Progenitor cell of endocrine pancreas (in vitro differentiated cells): Measurements from ENCODE around the gene BRD1. TPM values are rescaled to one million over a fixed set of nuclear protein-coding genes. Genes with fewer than 3 reads are reported as not detected.

Experiments used
- DNase-seq: peaks from one replicate; pipeline ENCODE4 v3.0.0; 2021; ENCODE audit warnings: low spot score; ENCODE audit not compliant: unreplicated experiment
- H3K27ac Mint-ChIP-seq: 2 replicates; pipeline ENCODE4 v1.8.0; 2021; ENCODE audit warnings: mild to moderate bottlenecking, moderate library complexity, mixed read lengths
- H3K27me3 Mint-ChIP-seq: 2 replicates; pipeline ENCODE4 v1.8.0; 2021; ENCODE audit warnings: mixed read lengths
- H3K36me3 Mint-ChIP-seq: 2 replicates; pipeline ENCODE4 v1.8.0; 2022; ENCODE audit warnings: mixed read lengths; ENCODE audit not compliant: insufficient read depth
- H3K4me1 Mint-ChIP-seq: 2 replicates; pipeline ENCODE4 v1.8.0; 2021; ENCODE audit warnings: low read depth, mixed read lengths
- H3K4me3 Mint-ChIP-seq: 2 replicates; pipeline ENCODE4 v1.8.0; 2021; ENCODE audit warnings: low read depth, mild to moderate bottlenecking, moderate library complexity, mixed read lengths
- H3K9me3 Mint-ChIP-seq: 2 replicates; pipeline ENCODE4 v1.8.0; 2021; ENCODE audit warnings: low read depth, mixed read lengths
- total RNA-seq: library from RNA; stranded (reverse); gene quantifications from 2 replicates; pipeline ENCODE4 v1.2.1, GENCODE V29; 2021
- TF ChIP-seq, protein P1 (sequence below): fragments of 200-600 bp; sonication (generic); IDR thresholded peaks from one replicate; pipeline ENCODE4 v1.5.0; 2021; ENCODE audit warnings: antibody characterized with exemption, mild to moderate bottlenecking; ENCODE audit not compliant: unreplicated experiment

The BRD1 gene
- total RNA-seq, 1 donor from 2014 or later, result 65.7 TPM

DNA sequence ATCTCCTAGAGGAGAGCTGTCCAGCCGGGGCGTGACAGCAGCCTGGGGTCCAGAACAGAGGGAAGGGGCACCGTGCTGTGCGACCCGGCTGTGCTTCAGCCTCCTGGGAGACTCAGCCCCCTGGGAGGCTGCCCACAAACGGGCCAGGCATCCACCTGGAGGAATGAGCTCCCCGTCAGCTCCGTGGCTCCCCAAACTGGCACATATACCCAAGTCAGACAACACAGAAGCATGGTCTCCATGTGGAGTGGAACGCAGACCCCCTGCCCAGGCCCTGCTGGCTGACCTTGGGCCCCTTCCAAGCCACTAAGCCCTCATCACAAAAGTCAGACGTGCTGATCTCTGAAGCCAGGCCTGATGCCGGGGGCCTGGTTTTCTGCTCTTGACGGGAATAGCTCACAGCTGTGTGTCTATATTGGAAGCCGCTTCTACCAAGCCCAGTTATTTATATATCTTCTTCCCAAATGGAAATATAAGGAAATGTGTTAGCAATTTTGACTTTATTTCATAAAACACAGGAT is 91.7 kb downstream of the BRD1 start:
- H3K36me3 Mint-ChIP-seq, result peaks cover 1% of the 10 kb centered on the region
- no peak overlapping the region for H3K4me3 Mint-ChIP-seq
- no peak for DNase-seq
- TF ChIP-seq, protein P1, sequence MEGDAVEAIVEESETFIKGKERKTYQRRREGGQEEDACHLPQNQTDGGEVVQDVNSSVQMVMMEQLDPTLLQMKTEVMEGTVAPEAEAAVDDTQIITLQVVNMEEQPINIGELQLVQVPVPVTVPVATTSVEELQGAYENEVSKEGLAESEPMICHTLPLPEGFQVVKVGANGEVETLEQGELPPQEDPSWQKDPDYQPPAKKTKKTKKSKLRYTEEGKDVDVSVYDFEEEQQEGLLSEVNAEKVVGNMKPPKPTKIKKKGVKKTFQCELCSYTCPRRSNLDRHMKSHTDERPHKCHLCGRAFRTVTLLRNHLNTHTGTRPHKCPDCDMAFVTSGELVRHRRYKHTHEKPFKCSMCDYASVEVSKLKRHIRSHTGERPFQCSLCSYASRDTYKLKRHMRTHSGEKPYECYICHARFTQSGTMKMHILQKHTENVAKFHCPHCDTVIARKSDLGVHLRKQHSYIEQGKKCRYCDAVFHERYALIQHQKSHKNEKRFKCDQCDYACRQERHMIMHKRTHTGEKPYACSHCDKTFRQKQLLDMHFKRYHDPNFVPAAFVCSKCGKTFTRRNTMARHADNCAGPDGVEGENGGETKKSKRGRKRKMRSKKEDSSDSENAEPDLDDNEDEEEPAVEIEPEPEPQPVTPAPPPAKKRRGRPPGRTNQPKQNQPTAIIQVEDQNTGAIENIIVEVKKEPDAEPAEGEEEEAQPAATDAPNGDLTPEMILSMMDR, result no peak
- peaks cover 14% of the 10 kb centered on the region for H3K9me3 Mint-ChIP-seq
- H3K27me3 Mint-ChIP-seq, result peaks cover 27% of the 10 kb centered on the region
- H3K4me1 Mint-ChIP-seq, result no peaks in the 10 kb centered on the region
- no peak overlapping the region for H3K27ac Mint-ChIP-seq

DNA sequence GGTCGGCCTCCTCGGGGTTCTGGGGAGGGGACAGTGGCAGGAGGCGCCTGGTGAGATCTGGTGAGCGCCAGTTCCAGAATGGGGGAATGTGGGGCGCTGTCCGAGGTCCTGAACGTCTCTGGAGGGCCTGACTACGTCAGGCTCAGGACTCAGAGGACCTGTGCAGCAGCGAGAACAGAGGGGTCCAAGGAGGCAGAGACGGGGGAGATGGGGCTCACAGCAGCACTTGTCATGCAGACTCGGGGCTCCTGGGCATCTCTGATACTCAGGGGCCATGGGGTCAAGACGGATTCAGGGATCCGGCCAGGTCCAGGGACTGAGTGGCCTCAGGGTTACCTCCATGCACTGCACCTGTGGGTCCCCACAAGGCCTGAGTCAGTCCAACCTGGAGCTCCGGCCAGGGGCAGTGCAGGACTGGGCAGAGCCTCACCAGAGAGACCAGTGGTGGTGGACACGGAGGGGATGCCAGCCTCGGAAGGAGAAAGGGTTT is 92.2 kb downstream of the BRD1 start:
- Mint-ChIP-seq H3K36me3 (peaks cover 1% of the 10 kb centered on the region), H3K4me1 (no peaks in the 10 kb centered on the region), H3K4me3 (no peak overlapping the region), H3K27me3 (peaks cover 32% of the 10 kb centered on the region), H3K27ac (no peak overlapping the region), H3K9me3 (peaks cover 9% of the 10 kb centered on the region)
- TF ChIP-seq, protein P1, result no peak
- DNase-seq, result peak; percentile 59

DNA sequence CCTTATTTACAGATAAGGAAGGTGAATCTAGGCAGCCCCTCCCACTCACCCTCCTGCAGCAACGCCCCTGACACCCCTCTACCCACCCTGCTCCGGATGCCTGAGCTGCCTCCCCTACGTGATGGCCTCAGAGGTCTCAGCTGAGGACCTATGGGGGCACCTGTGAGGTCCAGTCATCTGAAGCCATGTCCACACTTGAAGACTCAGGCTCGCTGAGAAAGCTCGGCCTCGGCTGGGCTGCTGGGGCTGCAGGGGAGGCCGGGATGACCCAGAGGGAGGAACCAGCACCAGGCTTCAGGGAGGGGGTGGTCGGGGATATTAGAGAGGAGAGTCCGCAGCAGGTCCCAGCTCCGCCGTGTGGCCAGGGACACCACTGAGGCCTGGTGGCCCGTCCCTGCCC is 92.8 kb downstream of the BRD1 start:
- Mint-ChIP-seq H3K36me3 (peaks cover 1% of the 10 kb centered on the region), H3K27ac (no peak overlapping the region), H3K4me3 (no peak overlapping the region), H3K27me3 (peaks cover 35% of the 10 kb centered on the region), H3K9me3 (peaks cover 8% of the 10 kb centered on the region), H3K4me1 (no peaks in the 10 kb centered on the region)
- TF ChIP-seq, protein P1, result no peak
- no peak for DNase-seq

DNA sequence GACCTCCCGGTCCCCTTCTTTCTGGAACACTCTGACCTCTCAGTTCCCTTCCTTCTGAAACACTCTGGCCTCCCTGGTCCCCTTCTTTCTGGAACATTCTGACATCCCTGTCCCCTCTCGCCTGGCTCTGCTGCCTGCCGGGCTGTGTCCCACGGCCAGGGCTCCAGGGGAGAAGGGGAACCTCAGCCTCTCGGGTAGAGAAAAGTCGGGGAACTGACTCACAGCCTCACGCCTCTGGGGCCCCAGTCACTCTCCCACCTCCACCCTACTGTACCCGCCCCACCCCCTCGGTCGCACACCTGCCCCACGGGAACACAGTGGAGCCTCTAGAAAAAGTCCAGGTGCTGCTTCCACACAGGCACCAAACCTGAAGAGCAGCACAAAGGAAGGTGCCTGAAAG is 93.3 kb downstream of the BRD1 start:
- Mint-ChIP-seq H3K27me3 (peaks cover 35% of the 10 kb centered on the region), H3K4me1 (no peaks in the 10 kb centered on the region), H3K9me3 (peaks cover 3% of the 10 kb centered on the region), H3K27ac (no peak overlapping the region), H3K4me3 (no peak overlapping the region), H3K36me3 (no peaks in the 10 kb centered on the region)
- TF ChIP-seq, protein P1, result no peak
- no peak for DNase-seq

DNA sequence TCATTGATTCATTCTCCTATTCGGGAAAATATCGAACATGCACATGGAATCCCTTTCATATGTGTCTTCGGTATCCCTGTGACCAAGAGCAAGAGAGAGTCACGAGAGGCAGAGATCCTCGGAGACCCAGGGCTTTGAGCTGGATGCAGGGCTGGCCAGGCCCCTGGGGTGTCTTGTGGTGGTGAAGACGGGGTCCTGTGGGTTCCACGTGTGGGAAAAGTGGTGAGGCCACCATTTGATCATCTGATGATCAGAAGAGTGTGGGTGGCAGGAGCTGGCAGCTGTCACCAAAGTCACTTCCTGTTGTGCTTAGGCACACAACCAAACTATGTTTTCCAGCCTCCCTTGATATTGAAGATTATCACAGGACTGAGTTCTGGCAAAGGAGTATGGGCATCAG is 94.0 kb downstream of the BRD1 start:
- peaks cover 39% of the 10 kb centered on the region for H3K27me3 Mint-ChIP-seq
- peaks cover 3% of the 10 kb centered on the region for H3K9me3 Mint-ChIP-seq
- H3K4me3 Mint-ChIP-seq, result no peak overlapping the region
- H3K4me1 Mint-ChIP-seq, result no peaks in the 10 kb centered on the region
- H3K27ac Mint-ChIP-seq, result no peak overlapping the region
- no peaks in the 10 kb centered on the region for H3K36me3 Mint-ChIP-seq
- TF ChIP-seq, protein P1, result no peak
- no peak for DNase-seq
